ENCODE measurements around the gene RDH12. TPM values are rescaled to one million over a fixed set of nuclear protein-coding genes. Genes with fewer than 3 reads are reported as not detected.

RDH12 gene
- total RNA-seq, 1 donor from 2014 or later = not detected

- TF ChIP-seq, protein P1, sequence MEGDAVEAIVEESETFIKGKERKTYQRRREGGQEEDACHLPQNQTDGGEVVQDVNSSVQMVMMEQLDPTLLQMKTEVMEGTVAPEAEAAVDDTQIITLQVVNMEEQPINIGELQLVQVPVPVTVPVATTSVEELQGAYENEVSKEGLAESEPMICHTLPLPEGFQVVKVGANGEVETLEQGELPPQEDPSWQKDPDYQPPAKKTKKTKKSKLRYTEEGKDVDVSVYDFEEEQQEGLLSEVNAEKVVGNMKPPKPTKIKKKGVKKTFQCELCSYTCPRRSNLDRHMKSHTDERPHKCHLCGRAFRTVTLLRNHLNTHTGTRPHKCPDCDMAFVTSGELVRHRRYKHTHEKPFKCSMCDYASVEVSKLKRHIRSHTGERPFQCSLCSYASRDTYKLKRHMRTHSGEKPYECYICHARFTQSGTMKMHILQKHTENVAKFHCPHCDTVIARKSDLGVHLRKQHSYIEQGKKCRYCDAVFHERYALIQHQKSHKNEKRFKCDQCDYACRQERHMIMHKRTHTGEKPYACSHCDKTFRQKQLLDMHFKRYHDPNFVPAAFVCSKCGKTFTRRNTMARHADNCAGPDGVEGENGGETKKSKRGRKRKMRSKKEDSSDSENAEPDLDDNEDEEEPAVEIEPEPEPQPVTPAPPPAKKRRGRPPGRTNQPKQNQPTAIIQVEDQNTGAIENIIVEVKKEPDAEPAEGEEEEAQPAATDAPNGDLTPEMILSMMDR (conservative IDR thresholded peaks at IDR 0.05; ENCODE audit: low read depth, low read length) = peak; percentile 12
- peak; percentile 88 for DNase-seq (ENCODE audit: low read depth)
These were observed 17.8 kb upstream of the RDH12 start for GRCh38 chr14:67683842-67684241.

GRCh38 chr14:67690011-67690410 lies 11.7 kb upstream of the RDH12 start:
- no peak for DNase-seq (ENCODE audit: low read depth)
- TF ChIP-seq, protein P1 (conservative IDR thresholded peaks at IDR 0.05; ENCODE audit: low read depth, low read length) = no peak
- H3K4me3 ChIP-seq (ENCODE audit: low read depth, low read length) = no peak overlapping the region

More at GRCh38 chr14:67683842-67684241, 17.8 kb upstream of the RDH12 start:
- no peak overlapping the region for H3K4me3 ChIP-seq (ENCODE audit: low read depth, low read length)

- DNase-seq (ENCODE audit: low read depth) = peak; percentile 88
- TF ChIP-seq, protein P1 (conservative IDR thresholded peaks at IDR 0.05; ENCODE audit: low read depth, low read length) = no peak
- peak overlapping the region; percentile 74 for H3K4me3 ChIP-seq (ENCODE audit: low read depth, low read length)
These were observed 6.8 kb upstream of the RDH12 start for GRCh38 chr14:67694791-67695393.

- H3K4me3 ChIP-seq (ENCODE audit: low read depth, low read length) = peak within 1 kb of the TSS; percentile 74
- no peak for DNase-seq (ENCODE audit: low read depth)
- TF ChIP-seq, protein P1 (conservative IDR thresholded peaks at IDR 0.05; ENCODE audit: low read depth, low read length) = no peak
These were observed 6.2 kb upstream of the RDH12 start, which contains the start of gene RDH11 for GRCh38 chr14:67695394-67695949. TSS of gene RDH11 (minus strand) at chr14:67695764. CDS start at chr14:67695703, 61 bp downstream.

GRCh38 chr14:67697006-67697405 lies 4.7 kb upstream of the RDH12 start:
- TF ChIP-seq, protein P1 (conservative IDR thresholded peaks at IDR 0.05; ENCODE audit: low read depth, low read length) = no peak
- no peak for DNase-seq (ENCODE audit: low read depth)
- H3K4me3 ChIP-seq (ENCODE audit: low read depth, low read length) = no peak overlapping the region

- no peak overlapping the region for H3K4me3 ChIP-seq (ENCODE audit: low read depth, low read length)
- TF ChIP-seq, protein P1 (conservative IDR thresholded peaks at IDR 0.05; ENCODE audit: low read depth, low read length) = no peak
- no peak for DNase-seq (ENCODE audit: low read depth)
These were observed 3.5 kb upstream of the RDH12 start for GRCh38 chr14:67698179-67698578.

DNA sequence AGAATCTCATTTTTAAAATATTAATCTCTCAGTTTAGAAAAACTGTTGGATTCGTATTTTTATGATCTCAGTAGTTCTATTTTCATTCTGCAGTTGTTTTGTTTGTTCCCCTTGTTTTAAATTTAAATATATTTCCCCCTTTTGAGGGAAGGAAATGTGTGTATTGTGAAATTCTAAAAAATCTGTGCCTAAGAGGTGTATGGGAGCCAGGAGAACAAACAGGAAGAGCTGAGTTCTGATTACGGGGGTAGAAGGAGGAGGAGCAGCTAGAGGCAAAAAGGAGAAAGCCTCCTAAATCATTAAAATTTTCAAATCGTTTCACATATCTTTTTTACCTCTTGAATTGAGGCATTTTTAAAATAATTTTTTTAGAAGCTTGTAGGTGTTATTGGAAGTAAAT lies 2.3 kb downstream of the RDH12 start:
- TF ChIP-seq, protein P1 (conservative IDR thresholded peaks at IDR 0.05; ENCODE audit: low read depth, low read length) = no peak
- H3K4me3 ChIP-seq (ENCODE audit: low read depth, low read length) = no peak overlapping the region
- DNase-seq (ENCODE audit: low read depth) = no peak

Data from epithelial cell of proximal tubule (primary cell).